SK-N-MC (cell line): Measurements from ENCODE around the gene OTUB2.
"Not testable (repeated sequence)": the region's sequence is repeated elsewhere in the genome, so short reads cannot be mapped to it uniquely, and the experiment has no call there.

ENCODE experiments used
- DNase-seq: peaks from one replicate; pipeline ENCODE4 v3.0.0-alpha.2; 2011; ENCODE audit warnings: low read depth, low spot score
- H3K27ac ChIP-seq: fragments of 200-600 bp; sonication (generic); 2 replicates; pipeline ENCODE4 v1.5.1; 2016; ENCODE audit warnings: mixed run types
- H3K36me3 ChIP-seq: fragments of 200-600 bp; sonication (generic); 2 replicates; pipeline ENCODE4 v1.6.1; 2017; ENCODE audit warnings: antibody characterized with exemption, low read length, mixed read lengths; ENCODE audit not compliant: insufficient read depth
- H3K4me3 ChIP-seq: fragments of 200-600 bp; sonication (generic); 2 replicates; pipeline ENCODE4 v1.5.1; 2016
- H3K9ac ChIP-seq: fragments of 200-600 bp; sonication (generic); 2 replicates; pipeline ENCODE4 v1.8.0; 2017; ENCODE audit warnings: mixed run types, mixed read lengths; ENCODE audit not compliant: insufficient read length
- H3K9me3 ChIP-seq: fragments of 200-600 bp; sonication (generic); 2 replicates; pipeline ENCODE4 v1.6.1; 2017; ENCODE audit warnings: low read depth, mild to moderate bottlenecking, antibody characterized with exemption, low read length, moderate library complexity, mixed read lengths
- EZH2 ChIP-seq: fragments of 200-600 bp; sonication (generic); IDR thresholded peaks from one replicate; pipeline ENCODE4 v1.6.1; 2017; ENCODE audit warnings: antibody characterized with exemption
- FOXP2 ChIP-seq: optimal IDR thresholded peaks from 2 replicates; pipeline ENCODE3; 2011; ENCODE audit warnings: mild to moderate bottlenecking, moderate library complexity; ENCODE audit not compliant: insufficient read depth; ENCODE audit errors: extremely low read length, control extremely low read depth
- POLR2AphosphoS5 ChIP-seq: IDR thresholded peaks from 2 replicates; pipeline ENCODE4 v1.6.1; 2012; ENCODE audit warnings: mild to moderate bottlenecking, low read depth, low read length, borderline replicate concordance

OTUB2 gene

GRCh38 chr14:94066089-94066676 lies 40.0 kb downstream of the OTUB2 start:
- no peak overlapping the region for H3K4me3 ChIP-seq
- peaks cover 3% of the 10 kb centered on the region; the same call in 1 of the 2 replicates for H3K9me3 ChIP-seq
- H3K36me3 ChIP-seq = peaks cover 22% of the 10 kb centered on the region
- no peak for TF ChIP-seq POLR2AphosphoS5
- no peak for TF ChIP-seq FOXP2
- no peak for DNase-seq
- H3K9ac ChIP-seq = no peak overlapping the region
- no peak overlapping the region for H3K27ac ChIP-seq

- H3K9ac ChIP-seq, H3K27ac ChIP-seq, DNase-seq, H3K4me3 ChIP-seq: not testable (repeated sequence)
- H3K9me3 ChIP-seq = peaks cover 12% of the 10 kb centered on the region
- H3K36me3 ChIP-seq = peaks cover 34% of the 10 kb centered on the region
Measured at GRCh38 chr14:94072076-94072475, 45.9 kb downstream of the OTUB2 start.

GRCh38 chr14:94074534-94074933 lies 48.4 kb downstream of the OTUB2 start:
- Histone ChIP-seq H3K4me3 (no peak overlapping the region), H3K9ac (no peak overlapping the region), H3K27ac (no peak overlapping the region), H3K36me3 (peaks cover 58% of the 10 kb centered on the region), H3K9me3 (peaks cover 18% of the 10 kb centered on the region)
- TF ChIP-seq EZH2 (no peak), POLR2AphosphoS5 (no peak), FOXP2 (no peak)
- no peak for DNase-seq

- peaks cover 60% of the 10 kb centered on the region for H3K36me3 ChIP-seq
- no peak for TF ChIP-seq POLR2AphosphoS5
- TF ChIP-seq FOXP2 = no peak
- TF ChIP-seq EZH2 = no peak
- DNase-seq = no peak
- H3K9me3 ChIP-seq = peaks cover 17% of the 10 kb centered on the region
- H3K4me3 ChIP-seq = no peak overlapping the region
- no peak overlapping the region for H3K27ac ChIP-seq
- no peak overlapping the region for H3K9ac ChIP-seq
Measured at GRCh38 chr14:94075008-94075407, 48.9 kb downstream of the OTUB2 start.

- TF ChIP-seq POLR2AphosphoS5 (no peak), EZH2 (no peak), FOXP2 (no peak)
- DNase-seq = no peak
- H3K27ac ChIP-seq = no peak overlapping the region
- peaks cover 59% of the 10 kb centered on the region for H3K36me3 ChIP-seq
- H3K4me3 ChIP-seq = 0 out of 2 replicates have a peak overlapping the region, but pooled peaks have one; percentile 10
- no peak overlapping the region for H3K9ac ChIP-seq
- H3K9me3 ChIP-seq = peaks cover 17% of the 10 kb centered on the region
Measured at GRCh38 chr14:94077111-94077821, 51.1 kb downstream of the OTUB2 start.

GRCh38 chr14:94077823-94078222 lies 51.7 kb downstream of the OTUB2 start:
- Histone ChIP-seq H3K27ac (no peak overlapping the region), H3K36me3 (peaks cover 57% of the 10 kb centered on the region), H3K9me3 (peaks cover 17% of the 10 kb centered on the region), H3K9ac (no peak overlapping the region), H3K4me3 (peak overlapping the region; percentile 5; the same call in 1 of the 2 replicates)
- DNase-seq = no peak
- TF ChIP-seq EZH2 = no peak
- no peak for TF ChIP-seq POLR2AphosphoS5
- TF ChIP-seq FOXP2 = no peak

- TF ChIP-seq POLR2AphosphoS5 (no peak), EZH2 (no peak), FOXP2 (no peak)
- Histone ChIP-seq H3K27ac (peak overlapping the region; percentile 49; the same call in 1 of the 2 replicates), H3K4me3 (peak overlapping the region; percentile 92), H3K9me3 (peaks cover 11% of the 10 kb centered on the region), H3K9ac (peak overlapping the region; percentile 95), H3K36me3 (peaks cover 51% of the 10 kb centered on the region)
- no peak for DNase-seq
Measured at GRCh38 chr14:94079891-94080620, 53.9 kb downstream of the OTUB2 start.

GRCh38 chr14:94080621-94081385 lies 54.7 kb downstream of the OTUB2 start, which contains the start of the genes DDX24 and IFI27L1:
DDX24 (minus strand) TSS chr14:94081202; CDS start chr14:94079742, 1,460 bp downstream.
IFI27L1 (plus strand) TSS chr14:94081310; CDS start chr14:94096938, 15,628 bp downstream.
- peak within 1 kb of the TSS; percentile 92 for H3K4me3 ChIP-seq
- peaks cover 11% of the 10 kb centered on the region for H3K9me3 ChIP-seq
- H3K36me3 ChIP-seq = peaks cover 43% of the 10 kb centered on the region
- H3K9ac ChIP-seq = peak within 1 kb of the TSS; percentile 95
- DNase-seq = peak; percentile 71
- TF ChIP-seq EZH2 (no peak), FOXP2 (peak; percentile 58), POLR2AphosphoS5 (peak; percentile 95)
- H3K27ac ChIP-seq = peak within 1 kb of the TSS; percentile 49; the same call in 1 of the 2 replicates
